NCI-H1048 (cell line): Measurements from ENCODE around the gene ASPSCR1.

Source experiments
- DNase-seq: peaks from one replicate; lab custom pipeline; 2025; lab: John Stamatoyannopoulos, UW

The ASPSCR1 gene, protein sequence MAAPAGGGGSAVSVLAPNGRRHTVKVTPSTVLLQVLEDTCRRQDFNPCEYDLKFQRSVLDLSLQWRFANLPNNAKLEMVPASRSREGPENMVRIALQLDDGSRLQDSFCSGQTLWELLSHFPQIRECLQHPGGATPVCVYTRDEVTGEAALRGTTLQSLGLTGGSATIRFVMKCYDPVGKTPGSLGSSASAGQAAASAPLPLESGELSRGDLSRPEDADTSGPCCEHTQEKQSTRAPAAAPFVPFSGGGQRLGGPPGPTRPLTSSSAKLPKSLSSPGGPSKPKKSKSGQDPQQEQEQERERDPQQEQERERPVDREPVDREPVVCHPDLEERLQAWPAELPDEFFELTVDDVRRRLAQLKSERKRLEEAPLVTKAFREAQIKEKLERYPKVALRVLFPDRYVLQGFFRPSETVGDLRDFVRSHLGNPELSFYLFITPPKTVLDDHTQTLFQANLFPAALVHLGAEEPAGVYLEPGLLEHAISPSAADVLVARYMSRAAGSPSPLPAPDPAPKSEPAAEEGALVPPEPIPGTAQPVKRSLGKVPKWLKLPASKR

GRCh38 chr17:81977211-81977808 lies at the start of gene ASPSCR1:
ASPSCR1 (plus strand) TSS chr17:81977629; CDS start chr17:81977647, 18 bp downstream.
- DNase-seq: peak; percentile 54

DNA sequence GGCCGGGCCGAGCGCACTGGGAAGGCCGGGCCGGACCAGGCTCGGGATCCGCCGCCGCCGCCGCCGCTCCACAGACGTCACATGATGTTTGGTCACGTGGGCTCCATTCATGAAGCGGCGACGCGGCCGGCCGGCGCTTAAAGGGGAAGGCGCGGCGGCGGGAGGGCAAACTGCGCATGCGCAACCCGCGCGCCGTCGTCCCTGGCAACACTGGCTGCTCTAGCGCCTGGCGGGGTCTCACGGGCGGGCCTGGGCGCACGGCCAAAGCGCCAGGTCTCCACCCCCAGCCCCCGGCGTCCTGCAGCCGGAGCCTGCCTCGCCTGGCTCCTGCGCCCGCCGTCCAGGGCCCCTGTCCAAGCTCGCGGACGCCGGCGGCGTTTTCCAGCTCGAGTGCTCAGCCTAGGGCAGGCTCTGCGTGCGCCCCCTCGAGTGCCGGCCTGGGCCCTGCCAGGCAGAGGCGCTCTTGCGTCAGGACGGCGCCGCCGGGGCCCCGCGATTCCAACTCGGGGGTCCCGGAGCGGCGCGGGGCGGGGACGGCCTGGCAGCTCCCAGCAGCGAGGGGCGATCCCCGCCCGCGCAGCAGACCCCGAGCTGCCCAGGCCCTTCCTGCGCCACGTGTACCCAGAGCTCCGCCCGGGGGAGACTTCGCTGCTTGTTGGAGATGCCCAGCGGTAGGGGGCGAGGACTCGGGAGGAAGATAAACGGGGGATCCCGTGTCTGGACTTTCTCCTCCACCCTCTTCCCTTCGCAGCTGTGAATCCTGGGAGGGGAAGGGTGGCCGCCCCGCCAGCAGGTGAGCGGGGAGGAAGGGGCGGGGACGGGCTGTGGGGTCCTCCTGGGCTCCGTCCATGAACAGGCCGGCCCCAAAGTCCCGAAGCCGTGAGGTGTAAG lies 49.5 kb upstream of the ASPSCR1 start, which contains the start of gene MAFG:
Gene MAFG (minus strand): TSS at position 83 of the 891 bp plus-strand sequence. CDS start 4,550 bp downstream, outside the sequence.
- DNase-seq: peak; percentile 90

DNA sequence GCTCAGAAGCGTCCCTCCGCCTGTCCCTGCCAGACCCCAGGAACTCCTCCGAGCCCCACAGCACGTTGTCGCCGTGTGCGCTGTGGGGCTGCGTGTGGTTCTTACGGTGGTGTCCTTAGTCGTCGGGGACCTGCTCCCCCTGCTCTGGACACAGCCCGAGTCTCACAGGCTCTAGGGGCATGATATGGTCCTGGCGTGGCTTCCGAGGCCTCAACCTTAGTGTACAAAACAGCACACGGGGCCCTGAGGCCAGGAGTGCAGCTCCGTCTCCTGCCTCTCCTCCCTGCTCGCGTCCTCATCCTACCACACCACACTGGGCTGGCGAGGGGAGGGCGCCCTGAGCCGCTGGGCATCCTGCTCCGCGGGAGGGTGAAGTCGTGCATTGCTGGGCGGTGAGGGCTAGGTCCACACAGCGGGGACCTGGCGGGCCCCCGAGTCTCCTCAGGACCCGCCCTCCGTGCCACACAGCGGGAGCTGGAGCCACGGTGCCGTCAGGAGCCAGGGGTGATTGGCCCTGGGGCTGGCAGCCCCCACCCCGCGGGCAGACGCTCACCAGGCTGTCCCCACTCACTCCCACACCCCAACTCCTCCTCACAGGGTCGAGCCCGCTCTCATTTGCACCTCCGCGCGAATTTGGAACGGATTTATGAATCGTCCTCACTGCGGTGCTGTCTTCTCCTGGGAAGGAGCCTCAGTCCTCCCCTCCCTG lies 48.7 kb upstream of the ASPSCR1 start:
- no peak for DNase-seq

DNA sequence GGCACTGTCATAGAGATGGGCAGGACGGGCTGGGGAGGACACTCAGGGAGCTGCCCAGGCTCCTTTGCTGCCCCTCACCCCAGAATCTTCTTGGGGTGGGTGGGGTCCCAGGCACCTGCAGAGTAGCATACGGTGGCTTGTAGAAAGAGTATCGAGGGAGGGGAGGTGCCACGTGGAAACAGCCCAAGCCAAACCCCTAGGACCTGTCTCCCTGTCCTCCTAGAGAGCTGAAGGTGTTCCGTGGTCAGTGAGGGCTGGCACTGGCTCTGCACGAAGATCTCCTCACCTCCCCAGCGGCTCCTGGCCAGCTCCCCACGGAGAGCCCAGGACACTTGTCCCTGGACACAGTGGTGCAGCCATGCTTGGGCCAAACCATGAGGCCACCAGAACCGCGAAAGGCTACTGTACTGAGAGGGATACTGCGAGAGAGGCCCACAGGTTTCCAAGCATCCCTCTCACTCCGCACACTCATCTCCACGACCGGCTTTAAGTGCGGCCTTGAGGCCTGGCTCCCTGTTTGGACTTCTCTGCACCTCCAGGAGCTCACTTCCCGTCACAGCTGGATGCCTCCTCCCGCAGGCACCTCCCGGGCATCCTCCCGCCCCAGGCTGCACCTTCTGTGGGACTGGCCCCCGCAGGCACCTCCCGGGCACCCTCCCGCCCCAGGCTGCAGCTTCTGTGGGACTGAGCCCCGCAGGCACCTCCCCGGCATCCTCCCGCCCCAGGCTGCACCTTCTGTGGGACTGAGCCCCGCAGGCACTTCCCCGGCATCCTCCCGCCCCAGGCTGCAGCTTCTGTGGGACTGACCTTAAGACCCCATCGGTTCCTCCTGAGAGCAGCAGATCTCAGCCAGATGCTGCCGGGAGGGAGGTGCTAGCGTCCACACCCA lies 47.9 kb upstream of the ASPSCR1 start:
- DNase-seq: no peak

- DNase-seq: no peak
Measured at GRCh38 chr17:81930142-81931125, 47.0 kb upstream of the ASPSCR1 start.

- DNase-seq: no peak
Measured at GRCh38 chr17:81931189-81931556, 46.3 kb upstream of the ASPSCR1 start.

DNA sequence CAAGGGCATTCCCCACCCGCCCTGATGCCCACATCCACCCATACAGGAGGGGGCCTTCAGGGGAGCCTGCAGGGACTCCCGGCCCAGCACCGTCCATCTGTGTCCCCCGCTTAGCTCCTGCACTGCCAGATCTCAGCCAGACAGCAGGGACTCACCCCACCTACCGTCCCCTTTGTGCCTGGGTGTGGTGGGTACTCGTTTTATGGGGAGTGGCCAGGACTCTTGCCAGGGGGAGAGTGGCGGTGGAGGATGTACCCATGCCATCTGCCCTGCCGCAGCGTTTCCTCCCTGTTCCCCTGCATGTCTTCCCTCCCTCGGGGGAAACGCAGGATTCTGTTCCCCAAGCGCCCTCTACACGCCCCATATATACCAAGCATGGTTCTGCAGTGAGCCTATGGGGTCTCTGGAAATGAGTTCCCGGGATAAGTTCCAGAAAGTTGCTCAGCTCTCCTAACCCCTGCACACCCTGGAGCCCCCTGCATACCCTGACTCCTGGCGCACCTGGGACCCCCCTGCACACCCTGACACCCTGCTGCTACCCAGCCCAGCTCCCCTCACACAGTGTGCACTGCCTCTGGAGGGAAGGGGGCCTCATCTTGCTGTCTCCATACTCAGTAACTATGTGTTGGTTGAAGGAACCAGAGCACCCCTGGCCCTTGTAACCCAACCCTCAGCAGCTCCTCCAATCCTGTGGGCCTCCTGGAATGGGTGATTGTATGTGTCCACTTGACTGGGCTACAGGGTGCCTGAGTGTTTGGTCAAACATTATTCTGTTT lies 45.7 kb upstream of the ASPSCR1 start:
- no peak for DNase-seq

DNA sequence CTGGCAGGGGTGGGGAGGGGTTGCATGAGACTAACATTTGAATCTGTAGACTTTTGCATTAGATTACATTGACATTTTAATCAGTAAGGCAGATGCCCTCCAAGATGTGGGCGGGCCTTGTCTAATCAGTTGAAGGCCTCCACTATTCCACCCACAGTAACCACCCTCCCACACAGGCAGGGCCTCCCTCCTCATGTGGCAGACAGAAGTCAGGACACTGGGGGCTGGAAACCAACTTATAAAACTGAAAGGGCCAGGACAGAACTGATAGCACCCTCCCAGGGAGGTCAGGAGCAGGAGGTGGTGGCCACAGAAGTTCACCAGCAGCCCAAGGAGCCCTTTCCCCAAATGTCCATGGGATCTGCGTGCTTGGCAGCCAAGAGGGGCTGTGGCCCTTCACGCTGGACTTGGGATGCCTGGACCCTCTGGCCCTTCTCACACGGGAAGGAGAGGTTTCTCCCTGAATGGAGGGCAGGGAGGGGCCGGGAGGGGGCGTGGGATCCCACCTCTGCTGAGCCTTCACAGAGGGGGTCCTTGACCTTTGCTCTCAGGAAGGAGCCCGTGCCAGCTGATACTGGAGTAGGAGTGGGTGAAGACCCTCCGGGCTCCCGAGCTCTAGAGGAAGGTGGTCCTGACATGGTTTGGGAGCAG lies 45.0 kb upstream of the ASPSCR1 start:
- DNase-seq: no peak

DNA sequence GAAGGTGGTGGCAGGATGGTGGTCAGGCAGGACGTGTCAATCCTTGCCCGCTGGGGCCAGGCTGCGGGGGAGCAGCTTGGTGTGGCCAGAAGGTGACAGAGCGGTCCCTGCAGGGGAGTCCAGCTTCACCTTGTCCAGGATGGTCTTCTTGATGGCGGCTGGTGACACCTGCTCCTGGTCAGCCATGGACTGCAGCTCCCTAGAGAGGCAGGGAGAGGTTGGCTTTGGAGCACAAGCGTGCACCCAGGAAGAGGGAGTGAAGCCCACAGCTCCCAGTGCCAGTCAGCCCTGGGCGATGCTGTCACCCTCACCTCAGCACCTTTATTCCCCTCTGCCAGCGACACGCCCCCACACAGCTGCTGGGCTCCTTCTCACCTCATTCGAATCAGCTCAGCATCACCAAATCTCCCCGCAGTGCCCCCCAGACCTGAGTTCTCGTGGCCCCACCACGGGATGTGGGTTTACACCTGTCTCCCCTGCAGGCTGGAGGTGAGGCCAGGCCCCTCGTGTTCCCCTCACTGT lies 44.2 kb upstream of the ASPSCR1 start:
- DNase-seq: no peak

GRCh38 chr17:81934098-81934757 lies 43.2 kb upstream of the ASPSCR1 start:
- no peak for DNase-seq

DNA sequence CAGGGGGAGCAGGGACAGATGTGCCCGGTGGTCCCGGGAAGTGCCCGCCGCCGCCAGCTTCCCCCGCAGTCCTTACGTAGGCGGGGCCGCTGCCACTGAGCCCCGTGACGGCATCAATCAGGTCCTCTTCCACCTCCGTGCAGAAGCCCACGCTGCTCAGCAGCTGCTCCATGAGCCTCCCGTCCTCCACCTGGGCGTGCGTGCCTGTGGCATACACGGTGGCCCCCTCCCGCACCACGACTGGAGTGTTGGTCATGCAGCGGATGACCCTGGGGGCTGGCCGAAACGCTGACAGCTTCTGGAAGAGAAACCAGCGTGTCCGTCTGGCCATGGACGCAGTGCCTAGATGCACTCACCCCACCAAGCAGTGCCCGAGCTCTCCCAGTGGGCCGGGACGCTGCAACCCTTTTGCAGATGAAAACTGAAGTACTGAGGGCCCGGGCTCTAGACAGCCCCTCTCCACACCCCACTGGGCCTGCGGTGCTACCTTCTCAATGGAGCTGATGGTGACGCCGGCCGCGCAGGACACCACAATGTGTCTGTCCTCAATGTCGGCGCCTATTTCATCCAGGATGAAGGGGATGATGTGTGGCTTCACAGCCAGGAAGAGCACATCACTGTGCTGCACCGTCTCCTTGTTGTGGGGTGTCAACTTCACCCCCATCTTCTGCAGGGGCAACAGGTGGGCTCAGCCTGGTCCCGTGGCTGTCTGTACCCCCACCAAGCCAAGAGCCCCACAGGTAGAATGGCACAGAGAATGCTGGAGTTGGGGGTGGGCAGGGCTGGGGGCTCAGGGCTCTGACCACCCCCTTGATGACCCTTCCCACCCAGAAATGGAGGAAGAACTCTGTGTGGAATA lies 42.4 kb upstream of the ASPSCR1 start:
- DNase-seq: no peak

DNA sequence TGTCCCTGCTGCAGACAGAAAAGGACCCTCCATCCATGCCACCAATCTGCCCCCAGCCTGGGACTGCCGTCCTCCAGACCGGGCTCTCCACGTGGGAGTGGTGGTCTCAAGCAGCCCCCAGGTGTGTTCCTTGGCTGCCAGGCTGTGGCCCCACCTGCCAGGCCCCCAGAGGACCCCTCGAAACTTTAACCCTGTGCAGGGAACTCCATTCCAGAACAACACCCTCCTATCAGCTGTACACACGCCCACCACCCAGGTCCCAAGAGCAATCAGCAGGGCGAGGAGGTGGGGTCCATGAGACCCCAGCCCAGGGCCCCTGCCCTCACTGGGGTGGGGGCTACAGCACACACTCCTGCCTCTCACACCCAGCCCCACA lies 41.7 kb upstream of the ASPSCR1 start:
- no peak for DNase-seq

DNA sequence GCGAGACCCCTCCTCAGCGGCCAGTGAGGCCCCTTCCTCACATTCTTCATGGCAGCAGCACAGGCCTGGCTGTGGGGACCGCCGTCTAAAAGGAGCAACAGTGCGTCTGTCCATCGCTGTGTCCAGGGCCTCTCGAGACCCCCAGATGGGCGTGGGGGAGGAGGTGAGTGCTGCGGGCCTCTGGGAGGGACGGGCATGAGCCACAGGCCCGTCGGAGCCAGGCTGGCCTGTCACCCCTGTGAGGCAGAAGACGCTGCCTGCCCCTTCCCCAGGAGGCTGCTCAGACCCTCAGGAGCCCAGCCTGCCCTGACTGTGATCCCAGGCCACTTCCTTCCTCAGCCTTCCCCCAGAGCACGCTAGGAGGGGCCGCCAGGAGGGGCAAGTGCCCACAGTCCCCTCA lies 38.2 kb upstream of the ASPSCR1 start:
- DNase-seq: no peak

- no peak for DNase-seq
Measured at GRCh38 chr17:81939881-81940385, 37.5 kb upstream of the ASPSCR1 start.

DNA sequence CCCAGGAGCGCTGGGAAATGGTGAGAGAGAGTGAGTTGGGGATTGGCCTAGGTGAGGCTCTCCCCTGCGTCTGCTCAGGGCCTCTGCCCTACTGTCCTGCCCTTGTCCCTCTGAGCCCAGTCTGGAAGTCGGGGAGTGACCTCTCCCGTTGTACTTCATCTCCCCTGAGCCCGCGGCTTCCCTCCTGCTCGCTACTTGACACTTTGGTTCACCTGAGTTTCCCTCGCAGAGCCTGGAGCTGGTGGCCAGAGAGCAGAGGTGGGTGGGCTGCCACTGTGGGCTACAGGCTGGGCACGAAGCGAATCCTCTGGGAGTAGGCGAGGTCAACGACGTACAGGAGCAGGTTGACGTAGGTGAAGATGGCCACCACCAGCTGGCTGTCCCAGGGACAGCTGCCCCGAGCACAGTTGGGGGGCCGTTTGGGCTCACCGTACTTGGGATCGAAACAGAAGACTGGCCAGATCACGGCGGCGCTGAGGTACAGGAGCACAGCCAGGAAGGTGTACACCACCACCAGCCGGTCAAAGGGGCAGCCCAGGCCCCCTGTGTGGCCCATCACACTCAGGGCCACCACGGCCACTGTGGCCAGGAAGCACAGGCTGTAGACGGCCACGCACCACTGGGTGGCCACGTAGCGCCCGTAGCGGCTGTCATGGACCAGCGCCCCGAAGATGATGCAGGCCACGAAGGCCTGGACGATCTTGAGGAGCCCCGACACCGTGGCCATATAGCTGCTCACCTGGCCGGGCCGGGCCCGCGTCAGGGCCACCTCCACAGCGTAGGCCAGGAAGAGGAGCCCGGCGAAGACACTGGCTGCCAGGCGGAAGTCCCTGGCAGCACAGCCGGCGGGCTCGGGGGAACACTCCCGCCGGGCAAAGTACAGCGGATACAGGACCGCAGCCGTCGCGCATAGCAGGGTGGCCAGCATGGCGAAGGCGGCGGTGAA lies 36.6 kb upstream of the ASPSCR1 start:
- no peak for DNase-seq
